Stimulated activated naive CD4-positive, alpha-beta T cell (primary cell): ENCODE measurements around the gene NR1D1.
A peak's percentile ranks its signal among the peaks of the same experiment; 100 is the strongest.

ENCODE experiments used
- DNase-seq, 6 experiments: peaks; one replicate each; lab custom pipeline; 2025; lab: John Stamatoyannopoulos, UW

Gene NR1D1

DNA sequence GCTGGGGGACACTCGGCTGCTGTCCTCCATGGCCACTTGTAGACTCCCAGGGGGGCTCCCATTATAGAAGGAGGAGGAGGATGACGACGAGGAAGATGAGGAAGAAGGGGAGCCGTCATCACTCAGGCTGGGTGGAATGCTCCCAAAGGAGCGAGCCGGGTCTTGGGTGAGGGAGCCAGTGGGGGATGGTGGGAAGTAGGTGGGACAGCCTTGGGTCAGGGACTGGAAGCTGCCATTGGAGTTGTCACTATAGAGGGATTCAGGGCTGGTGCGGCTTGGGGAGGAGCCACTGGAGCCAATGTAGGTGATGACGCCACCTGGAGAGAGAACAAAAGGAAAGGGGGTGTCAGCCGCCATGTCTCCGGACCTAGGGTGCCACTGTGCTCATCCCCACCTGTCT, 3.3 kb downstream of the NR1D1 start:
- DNase-seq, result no peak

DNA sequence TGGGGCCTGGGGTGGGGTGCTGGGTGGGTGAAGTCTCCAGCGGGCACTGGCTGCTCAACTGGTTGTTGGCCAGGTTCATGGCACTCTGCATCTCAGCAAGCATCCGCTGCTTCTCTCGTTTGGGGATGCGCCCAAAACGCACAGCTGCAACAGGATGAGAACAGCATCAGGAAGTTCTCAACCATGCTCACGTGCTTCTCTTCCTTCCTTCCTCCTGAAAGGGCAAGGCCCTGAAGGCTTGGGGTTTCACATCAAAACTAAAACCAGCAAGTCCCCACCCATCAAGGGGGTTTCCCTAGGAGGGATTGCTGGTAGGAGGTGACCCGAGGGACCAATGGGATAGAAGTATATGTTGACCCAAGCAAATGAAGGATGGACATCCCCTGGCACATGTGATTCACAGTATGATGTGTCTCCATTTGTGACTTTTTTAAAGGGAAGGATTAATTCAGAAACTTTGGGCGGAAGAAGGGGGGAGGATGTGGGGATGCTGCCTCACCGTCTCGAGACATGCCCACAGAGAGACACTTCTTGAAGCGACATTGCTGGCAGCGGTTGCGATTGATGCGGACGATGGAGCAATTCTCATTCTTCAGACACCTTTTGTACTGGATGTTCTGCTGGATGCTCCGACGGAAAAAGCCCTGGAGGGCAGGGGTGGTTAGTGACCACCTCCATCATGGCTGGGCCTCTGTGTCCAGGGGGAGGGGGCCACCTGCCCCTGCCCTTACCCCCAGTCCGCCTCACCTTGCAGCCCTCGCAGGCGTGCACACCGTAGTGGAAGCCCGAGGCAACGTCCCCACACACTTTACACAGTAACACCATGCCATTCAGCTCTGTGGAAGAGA, 4.2 kb downstream of the NR1D1 start:
- DNase-seq, result peak; percentile 74 to 91 (median 86)

DNA sequence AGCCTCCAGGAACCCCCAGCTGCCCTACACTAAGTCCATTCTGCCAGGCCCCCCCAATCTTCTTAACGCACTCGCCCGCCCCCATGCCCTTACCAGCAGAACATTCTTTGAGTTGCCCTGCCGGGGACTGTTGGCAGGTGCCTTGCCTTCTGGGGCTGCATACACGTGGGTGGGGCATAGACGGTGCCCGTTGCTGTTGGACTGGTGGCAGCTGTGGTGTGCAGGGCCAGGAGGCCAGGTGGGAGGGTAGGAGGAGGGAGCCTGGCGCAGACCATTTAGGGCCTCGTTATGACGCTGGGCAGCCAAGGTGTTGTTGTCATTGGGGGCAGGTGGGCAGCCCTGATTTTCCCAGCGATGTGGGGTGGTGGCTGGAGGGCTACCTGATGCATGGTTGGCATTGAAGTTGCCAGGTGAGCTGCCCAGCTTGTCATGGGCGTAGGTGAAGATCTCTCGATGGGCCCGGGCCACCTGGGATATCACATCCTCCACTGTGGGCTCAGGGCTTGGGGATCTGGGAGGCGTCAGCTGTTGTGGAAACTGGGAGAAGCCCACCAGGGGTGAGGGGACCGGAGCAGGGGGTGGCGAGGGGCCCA, 4.9 kb downstream of the NR1D1 start:
- peak in 1 of 6 experiments; percentile 12 for DNase-seq

DNA sequence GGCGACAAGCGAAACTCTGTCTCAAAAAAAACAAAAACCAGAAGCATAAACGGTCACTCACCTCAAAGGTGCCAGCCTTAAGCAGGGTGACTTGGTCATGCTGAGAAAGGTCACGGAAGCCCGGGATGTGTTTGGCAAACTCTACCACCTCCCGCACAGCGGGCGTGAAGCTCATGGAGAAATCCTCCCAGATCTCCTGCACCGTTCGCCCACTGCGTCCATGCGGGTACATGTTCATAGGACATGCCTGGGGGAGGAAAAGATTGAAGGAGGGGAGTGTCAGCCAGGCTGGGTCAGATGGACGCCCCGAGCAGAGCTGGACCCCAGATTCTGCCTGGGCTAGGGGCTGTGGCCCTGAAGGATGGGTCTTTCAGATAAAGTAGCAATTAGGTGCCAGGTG, 5.5 kb downstream of the NR1D1 start:
- no peak for DNase-seq

DNA sequence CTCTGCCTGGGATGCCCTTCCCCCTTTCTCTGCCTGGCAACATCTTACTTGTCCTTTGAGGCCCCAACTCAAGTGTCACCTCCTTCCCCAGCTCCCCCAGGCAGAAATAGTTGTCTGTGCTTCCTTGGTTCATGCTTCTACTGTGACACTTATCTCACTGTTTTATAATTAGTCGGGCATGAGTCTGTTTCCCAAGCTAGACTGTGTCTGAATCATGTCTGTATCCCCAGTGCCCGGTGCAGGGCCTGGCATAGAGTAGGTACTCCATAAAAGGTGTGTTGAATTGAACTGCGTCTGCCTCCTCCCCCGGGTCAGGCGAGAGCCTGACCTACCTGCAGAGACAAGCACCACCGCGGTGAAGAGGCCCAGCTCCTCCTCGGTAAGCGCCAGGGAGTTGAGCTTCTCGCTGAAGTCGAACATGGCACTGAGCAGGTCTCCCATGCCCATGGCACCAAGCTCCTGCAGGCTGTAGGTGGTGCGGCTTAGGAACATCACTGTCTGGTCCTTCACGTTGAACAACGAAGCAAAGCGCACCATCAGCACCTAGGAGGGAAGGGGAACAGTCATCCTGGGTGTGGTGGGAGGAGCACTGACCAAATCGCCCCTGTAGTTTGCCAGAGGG, 6.7 kb downstream of the NR1D1 start:
- DNase-seq, result no peak

DNA sequence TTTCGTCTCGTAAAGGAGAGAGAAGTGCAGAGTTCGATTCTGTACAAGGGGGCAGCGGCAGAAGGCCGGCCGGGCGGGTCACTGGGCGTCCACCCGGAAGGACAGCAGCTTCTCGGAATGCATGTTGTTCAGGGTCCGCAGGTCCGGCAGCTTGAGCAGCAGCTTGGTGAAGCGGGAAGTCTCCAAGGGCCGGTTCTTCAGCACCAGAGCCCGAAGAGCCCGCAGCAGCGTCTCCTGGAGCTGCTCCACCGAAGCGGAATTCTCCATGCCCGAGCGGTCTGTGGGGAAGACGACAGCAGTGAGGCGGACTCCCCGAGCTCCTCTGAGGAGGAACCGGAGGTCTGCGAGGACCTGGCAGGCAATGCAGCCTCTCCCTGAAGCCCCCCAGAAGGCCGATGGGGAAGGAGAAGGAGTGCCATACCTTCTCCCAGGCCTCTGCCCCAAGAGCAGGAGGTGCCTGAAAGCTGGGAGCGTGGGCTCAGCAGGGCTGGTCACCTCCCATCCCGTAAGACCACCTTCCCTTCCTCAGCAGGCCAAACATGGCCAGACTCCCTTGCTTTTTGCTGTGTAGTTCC, 7.3 kb downstream of the NR1D1 start:
- DNase-seq, result no peak

DNA sequence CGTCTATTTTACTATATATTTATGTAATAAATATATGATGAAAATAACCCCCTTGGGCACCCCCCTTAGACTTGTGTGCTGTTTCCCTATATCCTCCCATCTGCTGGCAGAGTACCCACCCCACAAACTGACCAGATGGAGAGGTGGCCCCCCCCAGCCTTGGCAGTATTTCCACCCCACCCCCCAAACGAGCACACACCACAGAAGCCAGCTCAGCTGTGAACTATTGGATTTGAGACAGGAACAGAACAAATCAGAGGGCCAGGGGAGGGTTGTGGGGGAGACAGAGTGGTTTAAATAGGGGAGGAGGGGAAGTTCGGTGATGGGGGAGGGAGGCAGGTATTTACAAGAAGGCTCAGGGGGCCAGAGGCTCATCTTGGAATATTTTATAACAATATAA, 7.8 kb downstream of the NR1D1 start:
- DNase-seq, result no peak

DNA sequence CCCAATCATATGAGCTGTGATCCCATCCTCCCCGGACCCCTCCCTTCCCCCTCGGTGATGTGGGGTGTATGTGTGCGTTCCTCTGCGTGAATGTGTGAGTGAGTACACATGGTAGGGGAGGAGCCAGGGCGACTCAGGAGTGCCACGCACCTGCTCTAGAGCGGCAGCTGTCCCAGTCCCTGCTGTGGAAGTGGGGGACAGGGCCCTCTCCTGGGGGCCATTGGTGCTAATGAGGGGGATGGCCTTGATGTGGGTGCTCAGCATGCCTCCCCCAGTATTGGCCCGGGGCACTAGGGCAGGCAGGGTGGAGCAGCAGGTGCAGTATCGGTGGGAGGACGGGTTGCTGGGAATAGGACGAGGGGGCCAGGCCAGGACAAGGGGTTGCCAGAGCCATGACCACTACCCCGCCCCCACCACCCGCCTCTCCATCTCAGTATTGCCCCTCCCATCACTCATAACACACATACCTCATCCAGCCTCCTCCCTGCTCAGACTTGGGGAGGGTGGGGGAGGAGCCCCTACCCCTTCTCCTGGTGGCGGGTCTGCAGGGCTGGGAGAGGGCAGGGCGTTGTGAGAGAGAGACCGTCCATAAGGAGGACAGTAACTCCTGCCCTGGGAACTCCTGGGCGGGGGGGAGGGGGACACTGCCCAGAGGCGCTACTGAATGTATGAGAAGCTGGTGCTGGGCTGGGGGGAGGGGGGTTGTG, 8.5 kb downstream of the NR1D1 start:
- DNase-seq, result no peak

DNA sequence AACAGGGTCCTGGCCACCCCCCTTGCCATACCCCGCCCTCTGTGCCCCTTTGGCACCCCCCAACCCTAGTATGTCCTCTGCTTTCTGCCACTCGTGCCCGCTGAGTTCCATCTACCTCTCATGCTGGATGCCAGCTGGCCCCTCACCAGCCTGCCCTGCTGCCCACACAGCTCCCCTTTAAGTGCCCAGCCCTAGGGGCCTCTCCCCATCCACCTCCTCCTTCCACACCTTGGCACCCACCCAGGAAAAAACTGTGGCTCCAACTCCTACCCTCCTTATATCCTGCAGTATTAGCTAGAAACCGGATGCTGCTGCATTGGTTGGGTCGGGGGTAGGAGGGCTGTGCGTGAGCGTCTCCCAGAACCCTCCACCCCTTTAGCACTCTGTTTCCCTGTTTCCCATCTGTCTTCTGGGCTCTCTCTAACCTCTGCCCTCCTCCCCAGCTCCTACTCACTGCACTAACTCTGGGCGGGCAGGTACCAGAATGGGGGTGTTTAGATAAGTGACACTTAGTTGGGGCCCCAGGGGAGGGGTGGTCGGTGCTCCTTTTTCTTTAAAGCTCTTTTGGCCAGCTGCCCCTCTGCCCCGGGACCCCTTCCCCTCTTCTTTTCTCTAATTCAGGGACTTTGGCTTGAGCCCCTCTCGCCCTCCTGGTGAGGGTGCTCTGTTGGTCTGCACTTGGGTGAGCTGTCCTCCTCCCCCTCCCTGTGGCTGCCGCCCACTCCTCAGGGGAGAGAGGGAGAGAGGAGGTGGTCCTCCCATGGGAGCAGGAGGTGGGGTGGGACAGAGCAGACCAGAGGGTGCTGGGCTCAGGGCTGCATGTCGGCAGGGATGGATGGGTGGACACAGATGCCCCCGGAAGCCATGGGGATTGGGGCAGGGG, 9.9 kb downstream of the NR1D1 start:
- DNase-seq, result no peak

DNA sequence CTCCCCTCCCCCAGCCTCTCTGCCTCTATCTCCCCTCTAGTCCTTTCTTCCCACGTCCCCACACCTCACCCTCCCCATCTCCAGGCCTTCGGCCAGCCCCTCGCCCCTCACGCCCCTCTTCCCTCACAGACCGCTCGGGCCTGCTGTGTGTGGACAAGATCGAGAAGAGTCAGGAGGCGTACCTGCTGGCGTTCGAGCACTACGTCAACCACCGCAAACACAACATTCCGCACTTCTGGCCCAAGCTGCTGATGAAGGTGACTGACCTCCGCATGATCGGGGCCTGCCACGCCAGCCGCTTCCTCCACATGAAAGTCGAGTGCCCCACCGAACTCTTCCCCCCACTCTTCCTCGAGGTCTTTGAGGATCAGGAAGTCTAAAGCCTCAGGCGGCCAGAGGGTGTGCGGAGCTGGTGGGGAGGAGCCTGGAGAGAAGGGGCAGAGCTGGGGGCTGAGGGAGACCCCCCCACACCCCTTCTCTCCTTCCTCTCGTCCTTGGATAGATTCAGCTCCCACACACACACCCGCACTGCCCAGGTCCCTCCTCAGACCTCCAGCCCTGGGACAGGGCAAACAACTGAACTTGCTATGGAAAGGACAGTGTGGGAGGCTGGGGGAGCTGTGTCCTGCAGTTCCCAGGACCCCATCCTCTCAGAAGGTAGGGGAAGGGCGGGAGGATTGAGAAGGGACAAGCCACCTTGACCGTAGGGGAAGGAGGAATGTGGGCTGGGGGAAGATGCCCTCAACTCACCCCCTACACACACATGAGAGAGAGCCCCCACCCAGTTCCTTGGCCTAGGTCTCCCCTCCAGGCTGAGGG, 11.1 kb downstream of the NR1D1 start:
- DNase-seq, result no peak

DNA sequence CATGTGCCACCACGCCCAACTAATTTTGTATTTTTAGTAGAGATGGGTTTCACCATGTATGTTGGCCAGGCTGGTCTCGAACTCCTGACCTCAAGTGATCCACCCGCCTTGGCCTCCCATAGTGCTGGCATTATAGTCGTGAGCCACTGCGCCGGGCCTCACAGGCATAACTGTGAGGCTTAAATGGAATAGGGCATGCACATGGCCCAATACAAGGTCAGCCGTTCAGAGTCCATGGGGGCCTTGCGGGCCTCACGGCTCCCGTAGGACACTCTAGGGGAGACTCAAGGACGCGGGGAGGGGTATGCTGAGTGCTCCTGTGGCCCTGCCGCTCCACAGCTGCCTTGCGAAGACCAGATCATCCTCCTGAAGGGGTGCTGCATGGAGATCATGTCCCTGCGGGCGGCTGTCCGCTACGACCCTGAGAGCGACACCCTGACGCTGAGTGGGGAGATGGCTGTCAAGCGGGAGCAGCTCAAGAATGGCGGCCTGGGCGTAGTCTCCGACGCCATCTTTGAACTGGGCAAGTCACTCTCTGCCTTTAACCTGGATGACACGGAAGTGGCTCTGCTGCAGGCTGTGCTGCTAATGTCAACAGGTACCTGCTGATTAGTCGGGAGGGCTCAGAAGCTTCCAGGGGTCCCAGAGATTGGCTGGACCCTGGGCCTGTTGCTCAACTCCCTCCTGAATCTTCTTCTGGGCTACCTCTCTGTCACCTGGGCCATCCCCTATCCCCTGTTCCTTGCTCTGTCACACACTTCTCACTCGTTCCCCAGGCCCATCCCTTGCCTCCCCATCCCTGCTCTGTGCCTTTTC, 12.3 kb downstream of the NR1D1 start:
- DNase-seq, result no peak

DNA sequence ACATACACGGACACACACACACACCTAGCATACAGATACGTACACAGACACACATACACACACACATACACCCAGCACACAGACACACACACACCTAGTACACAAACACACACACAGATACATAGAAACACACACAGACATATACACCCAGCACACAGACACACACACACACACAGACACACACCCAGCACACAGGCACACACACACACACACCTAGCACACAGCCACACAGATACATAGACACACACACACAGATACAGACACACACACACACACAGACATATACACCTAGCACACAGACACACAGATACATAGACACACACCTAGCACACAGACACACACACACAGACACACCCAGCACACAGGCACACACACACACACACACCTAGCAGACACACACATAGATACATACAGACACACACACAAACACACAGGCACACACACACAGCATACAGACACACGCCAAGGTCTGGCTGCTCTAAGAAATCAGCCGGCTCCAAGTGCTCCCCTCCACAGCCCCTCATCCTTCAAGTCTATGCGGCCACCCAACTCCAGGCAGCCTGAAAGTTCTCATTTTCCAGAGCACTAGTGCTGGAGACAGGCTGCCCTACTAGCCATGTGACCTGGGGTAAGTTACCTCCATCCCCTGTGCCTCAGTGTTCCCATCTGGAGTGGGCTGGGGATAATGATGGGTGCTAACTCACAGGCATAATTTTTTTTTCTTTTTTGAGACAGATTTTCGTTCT, 13.2 kb downstream of the NR1D1 start:
- DNase-seq, result no peak

DNA sequence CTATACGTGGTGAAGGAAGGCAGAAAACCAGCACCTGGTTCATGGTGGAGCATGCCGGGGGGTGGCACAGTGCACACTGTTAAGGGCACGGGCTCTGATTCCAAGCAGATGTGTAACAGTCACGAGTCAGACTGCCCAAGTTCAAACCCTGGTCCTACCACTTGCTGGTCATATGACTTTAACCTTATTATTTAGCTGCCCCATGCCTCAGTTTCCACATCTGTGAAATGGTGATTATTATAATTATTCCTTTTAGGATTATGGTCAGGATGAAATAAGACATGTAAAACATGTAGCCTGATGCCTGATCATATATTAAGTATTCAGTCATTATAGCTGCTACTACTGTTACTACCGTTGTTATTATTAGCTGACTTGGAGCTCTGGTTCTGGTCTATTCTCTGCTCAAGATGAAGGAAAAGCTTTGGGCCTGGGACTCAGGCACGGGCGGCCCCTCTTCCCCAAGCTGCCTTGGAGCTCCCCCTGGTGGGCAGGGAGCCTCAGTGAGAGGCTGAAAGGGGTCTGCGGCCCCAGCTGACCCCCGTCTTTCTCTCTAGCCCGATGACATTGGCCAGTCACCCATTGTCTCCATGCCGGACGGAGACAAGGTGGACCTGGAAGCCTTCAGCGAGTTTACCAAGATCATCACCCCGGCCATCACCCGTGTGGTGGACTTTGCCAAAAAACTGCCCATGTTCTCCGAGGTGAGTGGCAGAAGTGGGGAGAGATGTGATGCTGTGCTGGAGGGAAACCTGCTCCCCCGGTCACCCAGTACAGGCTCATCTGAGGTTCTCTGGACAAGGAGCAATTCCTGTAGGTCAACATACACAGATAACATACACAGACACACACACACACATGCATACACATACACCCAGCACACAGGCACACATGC, 14.0 kb downstream of the NR1D1 start:
- DNase-seq, result peak in 5 of 6 experiments; percentile 50 to 65 (median 57)

DNA sequence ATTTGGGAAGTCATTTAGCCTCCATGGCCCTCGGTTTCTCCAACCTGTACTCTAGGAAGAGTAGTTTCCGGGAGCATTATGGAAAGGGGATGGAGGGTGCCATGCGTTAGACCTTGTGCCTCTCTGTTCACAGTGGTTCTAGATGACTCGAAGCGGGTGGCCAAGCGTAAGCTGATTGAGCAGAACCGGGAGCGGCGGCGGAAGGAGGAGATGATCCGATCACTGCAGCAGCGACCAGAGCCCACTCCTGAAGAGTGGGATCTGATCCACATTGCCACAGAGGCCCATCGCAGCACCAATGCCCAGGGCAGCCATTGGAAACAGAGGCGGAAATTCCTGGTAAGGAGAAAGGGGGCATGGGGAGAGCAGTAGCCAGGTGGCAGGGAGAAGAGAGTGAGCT, 15.9 kb downstream of the NR1D1 start:
- no peak for DNase-seq

DNA sequence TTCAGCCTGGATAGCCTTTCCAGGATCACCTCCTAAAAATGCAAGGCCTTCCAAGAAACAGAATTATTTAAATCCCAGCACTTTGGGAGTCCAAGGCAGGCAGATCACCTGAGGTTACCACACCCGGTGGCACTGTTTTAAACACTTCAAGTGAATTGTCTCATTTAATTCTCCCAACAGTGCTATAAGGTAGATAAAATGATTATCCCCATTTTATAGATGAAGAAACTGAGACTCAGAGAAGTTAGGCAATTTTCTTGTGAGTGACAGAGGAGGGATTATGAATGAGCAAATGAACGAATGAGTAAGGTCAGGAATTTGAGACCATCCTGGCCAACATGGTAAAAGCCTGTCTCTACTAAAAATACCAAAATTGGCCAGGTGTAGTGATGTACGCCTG, 20.8 kb downstream of the NR1D1 start:
- no peak for DNase-seq

DNA sequence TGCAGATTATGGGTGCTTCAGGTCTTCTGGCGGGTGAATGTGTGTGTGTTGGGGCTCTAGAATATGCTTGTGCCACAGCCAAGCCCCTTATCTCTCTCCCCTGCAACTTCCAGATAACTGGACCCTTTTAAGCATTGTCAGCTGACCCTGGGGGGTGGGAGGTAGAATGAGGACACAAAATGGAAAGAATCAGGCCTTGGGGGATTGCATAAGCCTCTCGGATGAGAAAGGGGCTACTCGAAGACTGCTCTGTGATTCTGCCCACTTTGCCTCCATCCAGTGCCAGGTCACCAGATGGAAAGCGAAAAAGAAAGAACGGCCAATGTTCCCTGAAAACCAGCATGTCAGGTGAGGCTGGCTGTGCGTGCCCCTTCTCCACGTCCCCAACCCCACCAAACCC, 23.8 kb downstream of the NR1D1 start:
- DNase-seq, result no peak

DNA sequence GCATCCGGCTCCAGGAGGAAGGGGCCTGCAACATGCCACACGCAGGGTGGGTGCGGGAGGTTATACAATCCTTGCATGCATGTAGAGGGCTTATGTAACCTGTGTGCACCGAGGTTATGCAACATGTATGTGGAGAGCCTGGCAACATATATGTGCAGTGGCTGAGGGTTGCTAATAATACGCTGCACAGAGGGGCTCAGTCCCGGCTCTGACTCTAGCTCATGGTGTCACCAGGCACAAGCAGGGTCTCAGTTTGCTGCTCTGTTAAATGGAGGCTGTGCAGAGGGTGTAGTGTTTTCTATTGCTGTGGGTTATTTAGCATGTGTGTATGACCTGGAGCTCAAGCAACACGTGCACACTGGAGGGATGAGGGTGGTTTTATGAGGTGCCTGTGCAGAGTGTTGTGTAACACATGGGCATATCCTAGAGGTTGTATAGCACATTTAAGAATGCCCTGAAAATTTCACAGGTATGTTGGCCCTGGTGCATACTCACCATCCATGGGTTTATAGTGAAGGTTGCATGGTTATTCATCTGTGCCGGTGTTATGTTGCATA, 24.4 kb downstream of the NR1D1 start:
- no peak for DNase-seq
